GM23338 (cell line): ENCODE measurements around the gene ACTG2.
"Not testable (repeated sequence)": the region's sequence is repeated elsewhere in the genome, so short reads cannot be mapped to it uniquely, and the experiment has no call there.

Experiments
- JUNB ChIP-seq: IDR thresholded peaks from one replicate; pipeline ENCODE4 v1.6.1; 2016; ENCODE audit warnings: antibody characterized with exemption; ENCODE audit not compliant: unreplicated experiment
- POLR2AphosphoS5 ChIP-seq: IDR thresholded peaks from 2 replicates; pipeline ENCODE4 v1.6.1; 2016; ENCODE audit warnings: antibody characterized with exemption, low read depth
- REST ChIP-seq: IDR thresholded peaks from one replicate; pipeline ENCODE4 v1.6.1; 2018; ENCODE audit warnings: antibody characterized with exemption; ENCODE audit not compliant: unreplicated experiment

- not testable (repeated sequence) for TF ChIP-seq REST, JUNB, POLR2AphosphoS5
Measured at GRCh38 chr2:73887596-73888353, 5.0 kb upstream of the ACTG2 start.
